ENCODE data around the gene DSTN.

- TF ChIP-seq CTCF (IDR thresholded peaks at IDR 0.05) (no peak), POLR2A (IDR thresholded peaks at IDR 0.05) (no peak), POLR2AphosphoS5 (IDR thresholded peaks at IDR 0.05; ENCODE audit: insufficient read depth in 1 of 2, low read depth in 1 of 2) (no peak)
These were observed 76.5 kb downstream of the DSTN start for GRCh38 chr20:17646209-17646960.
